ENCODE results near the gene EIF4B. TPM values are rescaled to one million over a fixed set of nuclear protein-coding genes. Genes with fewer than 3 reads are reported as not detected.

Gene EIF4B
- total and polyA plus RNA-seq, 9 of the 15 experiments (the other 6 are each of a cell fraction or from before 2014, with no cell fraction given), result 138 to 669 (median 552) TPM

GRCh38 chr12:53061404-53062010 is 55.3 kb downstream of the EIF4B start:
- Histone ChIP-seq H3K79me2 (ENCODE audit: control insufficient read depth, insufficient read depth, low read length) (no peaks in the 10 kb centered on the region), H3K4me2 (ENCODE audit: insufficient read depth, low read length) (no peak overlapping the region), H3K27ac (ENCODE audit: extremely low read depth, low read depth, low read length) (no peak overlapping the region), H3K4me3 (no peak overlapping the region), H3K9me1 (ENCODE audit: control insufficient read depth, insufficient read depth, low read length) (no peaks in the 10 kb centered on the region), H4K20me1 (replicated peaks; ENCODE audit: control insufficient read depth, insufficient read depth, low read length) (no peaks in the 10 kb centered on the region), H2AFZ (ENCODE audit: low read depth, low read length) (no peak overlapping the region), H3K27me3 (ENCODE audit: control insufficient read depth in 2 of 2, insufficient read depth in 2 of 2, low read length in 2 of 2) (no peaks in the 10 kb centered on the region; a peak in 1 of 5 replicates), H3K9me3 (replicated peaks; ENCODE audit: control insufficient read depth, insufficient read depth, low read depth, low read length) (no peaks in the 10 kb centered on the region), H3K9ac (ENCODE audit: insufficient read depth in 1 of 2, low read depth in 2 of 2, low read length in 2 of 2) (peak overlapping the region in 1 of 2 experiments; percentile 66; a peak in 1 of 4 replicates), H3K4me1 (replicated peaks in 1 of 2; ENCODE audit: control insufficient read depth in 2 of 2, insufficient read depth in 2 of 2, low read length in 2 of 2) (peaks cover 16 to 55% of the 10 kb centered on the region in 2 experiments; a peak in 4 of 5 replicates), H3K36me3 (ENCODE audit: control insufficient read depth, insufficient read depth, low read length) (peaks cover 6% of the 10 kb centered on the region; the same call in 2 of the 3 replicates)
- ChIA-PET POLR2A (interaction anchor here (0.6 to 1.0 kb wide), 3 partner anchors 10 to 238 kb away, joined by 3 to 4 read pairs (median 3); partner anchors contain the start of gene MYG1), CTCF (ENCODE audit: low intra/inter-chr PET ratio) (no interaction called here)
- 29% methylated on average over 5 of the region's 5 CpGs for WGBS (ENCODE audit: insufficient coverage, low coverage, missing lambda C conversion rate)
- FAIRE-seq (peak; percentile 60), DNase-seq (ENCODE audit: extremely low read depth in 1 of 4, low spot score in 3 of 4) (peak in 3 of 4 experiments; percentile 51 to 64 (median 64)), ATAC-seq (peak; percentile 81)
- intact Hi-C loops (cut with micrococcal nuclease), result loop anchor here (10.0 kb wide), 1 partner anchor 443 kb away; the partner anchor contains the start of genes NPFF and TARBP2
- no TSS peak for BruUV-seq (replicated peaks)
- in situ Hi-C loops (cut with MboI), result loop anchor here (10.0 kb wide), 1 partner anchor 143 kb away; the partner anchor contains the start of gene ITGB7
- TF ChIP-seq E2F5 (CRISPR knock-in tag; IDR thresholded peaks at IDR 0.05) (no peak), ZBTB33 (CRISPR knock-in tag; IDR thresholded peaks at IDR 0.05) (peak; percentile 88), POLR2G (IDR thresholded peaks at IDR 0.05; ENCODE audit: low read depth, low read length) (peak; percentile 55; the same call in 1 of the 2 replicates), ZKSCAN8 (CRISPR knock-in tag; IDR thresholded peaks at IDR 0.05) (no peak), ARID4B (CRISPR knock-in tag; IDR thresholded peaks at IDR 0.05) (no peak), JUN (IDR thresholded peaks at IDR 0.05; ENCODE audit: borderline replicate concordance, low read depth, low read length) (no peak), JUN (CRISPR knock-in tag; IDR thresholded peaks at IDR 0.05; ENCODE audit: borderline replicate concordance) (0 out of 2 replicates have a peak, but pooled peaks have one; percentile 33), CTCF (IDR thresholded peaks at IDR 0.05 in 2 of 3, conservative IDR thresholded peaks at IDR 0.05 in 1 of 3; ENCODE audit: insufficient read depth in 2 of 3, low read depth in 1 of 3, low read length in 3 of 3) (peak; percentile 54 to 69 (median 55)), GATAD2B (IDR thresholded peaks at IDR 0.05; ENCODE audit: borderline replicate concordance) (no peak), ZBTB7A (IDR thresholded peaks at IDR 0.05; ENCODE audit: borderline replicate concordance, control insufficient read depth, low read depth, low read length) (peak; percentile 4; the same call in 1 of the 2 replicates), ZNF24 (IDR thresholded peaks at IDR 0.05) (peak; percentile 63; the same call in 1 of the 2 replicates)
